Skin of body (tissue), 2 donors: ENCODE measurements around the gene EVC2. TPM values are rescaled to one million over a fixed set of nuclear protein-coding genes. Genes with fewer than 3 reads are reported as not detected.

Experiments used
- DNase-seq: peaks from one replicate; lab custom pipeline; 2025; lab: John Stamatoyannopoulos, UW
- total RNA-seq: library from RNA; depleted of rRNA; stranded (reverse); fragments of >200 nt; gene quantifications from one replicate; pipeline ENCODE4 v1.2.3, GENCODE V29; 2014

EVC2 gene, protein sequence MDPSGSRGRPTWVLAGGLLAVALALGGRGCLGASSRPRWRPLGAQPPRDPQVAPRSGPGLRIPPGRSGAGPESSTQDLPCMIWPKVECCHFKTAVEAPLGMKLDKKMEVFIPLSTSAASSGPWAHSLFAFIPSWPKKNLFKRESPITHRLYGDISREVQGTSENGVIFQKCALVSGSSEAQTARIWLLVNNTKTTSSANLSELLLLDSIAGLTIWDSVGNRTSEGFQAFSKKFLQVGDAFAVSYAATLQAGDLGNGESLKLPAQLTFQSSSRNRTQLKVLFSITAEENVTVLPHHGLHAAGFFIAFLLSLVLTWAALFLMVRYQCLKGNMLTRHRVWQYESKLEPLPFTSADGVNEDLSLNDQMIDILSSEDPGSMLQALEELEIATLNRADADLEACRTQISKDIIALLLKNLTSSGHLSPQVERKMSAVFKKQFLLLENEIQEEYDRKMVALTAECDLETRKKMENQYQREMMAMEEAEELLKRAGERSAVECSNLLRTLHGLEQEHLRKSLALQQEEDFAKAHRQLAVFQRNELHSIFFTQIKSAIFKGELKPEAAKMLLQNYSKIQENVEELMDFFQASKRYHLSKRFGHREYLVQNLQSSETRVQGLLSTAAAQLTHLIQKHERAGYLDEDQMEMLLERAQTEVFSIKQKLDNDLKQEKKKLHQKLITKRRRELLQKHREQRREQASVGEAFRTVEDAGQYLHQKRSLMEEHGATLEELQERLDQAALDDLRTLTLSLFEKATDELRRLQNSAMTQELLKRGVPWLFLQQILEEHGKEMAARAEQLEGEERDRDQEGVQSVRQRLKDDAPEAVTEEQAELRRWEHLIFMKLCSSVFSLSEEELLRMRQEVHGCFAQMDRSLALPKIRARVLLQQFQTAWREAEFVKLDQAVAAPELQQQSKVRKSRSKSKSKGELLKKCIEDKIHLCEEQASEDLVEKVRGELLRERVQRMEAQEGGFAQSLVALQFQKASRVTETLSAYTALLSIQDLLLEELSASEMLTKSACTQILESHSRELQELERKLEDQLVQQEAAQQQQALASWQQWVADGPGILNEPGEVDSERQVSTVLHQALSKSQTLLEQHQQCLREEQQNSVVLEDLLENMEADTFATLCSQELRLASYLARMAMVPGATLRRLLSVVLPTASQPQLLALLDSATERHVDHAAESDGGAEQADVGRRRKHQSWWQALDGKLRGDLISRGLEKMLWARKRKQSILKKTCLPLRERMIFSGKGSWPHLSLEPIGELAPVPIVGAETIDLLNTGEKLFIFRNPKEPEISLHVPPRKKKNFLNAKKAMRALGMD
- 7.2 TPM for total RNA-seq

DNA sequence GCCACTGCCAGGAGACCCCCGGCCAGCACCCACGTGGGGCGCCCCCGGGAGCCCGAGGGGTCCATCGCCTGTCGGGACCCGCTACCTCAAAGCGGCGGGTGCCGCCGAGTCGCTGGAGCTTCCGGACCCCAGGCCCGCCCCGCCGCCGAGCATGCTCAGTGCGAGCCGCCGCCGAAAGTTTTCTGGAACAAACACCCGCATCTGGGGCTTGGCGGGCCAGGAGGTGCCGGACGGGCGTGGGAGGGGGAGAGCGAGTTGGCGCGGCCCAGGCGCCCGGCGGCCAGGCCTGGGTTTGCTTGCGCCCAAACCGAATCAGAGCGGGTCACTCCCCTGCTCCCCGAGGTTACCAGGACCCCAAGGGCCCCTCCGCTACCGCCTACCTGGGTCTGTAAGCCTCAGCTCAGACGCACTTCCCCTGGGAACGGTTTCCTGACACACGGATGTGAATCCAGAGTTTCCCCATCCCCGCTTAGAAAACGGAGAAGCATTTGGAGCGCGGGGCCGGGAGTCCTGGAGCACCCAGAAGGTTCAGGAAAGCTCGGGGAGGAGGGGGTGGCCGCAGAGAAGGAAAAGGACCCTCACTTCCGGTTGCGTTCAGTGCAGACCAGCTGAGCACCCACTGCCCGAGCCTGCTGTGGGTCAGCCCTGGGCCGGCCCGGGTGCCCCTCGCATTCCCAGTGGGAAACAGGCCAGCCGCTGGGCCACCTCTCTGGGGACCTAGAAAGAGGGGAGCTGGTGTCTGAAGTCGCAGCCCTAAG is at the start of gene EVC2:
EVC2 (minus strand) TSS at position 111 of the 758 bp plus-strand sequence; CDS start at position 65, 46 bp downstream.
- DNase-seq = peak; percentile 59

- no peak for DNase-seq
Measured at GRCh38 chr4:5757954-5758353, 49.6 kb upstream of the EVC2 start.

- DNase-seq = no peak
Measured at GRCh38 chr4:5757536-5757935, 49.2 kb upstream of the EVC2 start.

DNA sequence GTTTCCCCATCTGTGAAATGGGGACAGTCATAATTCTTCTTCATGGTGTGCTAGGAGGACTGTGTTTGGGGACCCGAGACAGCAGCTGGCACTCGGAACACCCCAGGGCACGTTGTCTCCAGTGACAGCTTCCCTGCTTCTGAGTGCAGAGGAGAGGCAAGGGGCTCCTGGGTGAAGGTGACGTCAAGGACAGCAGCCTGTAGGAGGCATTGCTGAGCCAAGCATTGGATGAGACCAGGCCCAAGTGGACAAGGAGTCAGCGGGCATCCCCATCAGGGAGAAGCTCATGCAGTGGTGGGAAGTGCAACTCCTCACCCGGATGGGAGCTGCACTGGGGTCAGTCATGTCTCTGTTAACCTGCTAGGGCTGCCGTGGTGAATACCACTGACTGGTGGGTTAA is 48.7 kb upstream of the EVC2 start:
- no peak for DNase-seq

DNA sequence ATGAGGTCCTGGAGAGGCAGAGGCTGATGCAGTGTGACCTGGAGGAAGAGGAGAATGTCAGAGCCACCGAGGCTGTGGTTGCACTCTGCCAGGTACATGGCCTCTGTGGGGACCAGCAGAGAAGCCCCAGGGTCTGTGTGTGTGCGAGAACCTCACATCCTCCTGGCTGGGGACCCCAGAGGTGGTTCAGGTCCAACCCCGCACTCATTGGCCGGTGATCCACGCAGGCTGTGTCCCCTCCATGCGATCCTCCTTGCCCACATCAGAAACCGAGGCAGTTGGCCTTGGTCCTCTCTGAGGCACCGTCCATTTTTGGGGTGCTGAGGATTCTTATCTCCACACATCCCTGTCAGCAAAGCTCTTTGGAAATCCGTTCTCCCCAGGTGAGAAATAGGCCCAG is 47.9 kb upstream of the EVC2 start:
- DNase-seq = no peak

GRCh38 chr4:5755679-5756078 is 47.3 kb upstream of the EVC2 start:
- DNase-seq = no peak

- DNase-seq = no peak
Measured at GRCh38 chr4:5755161-5755560, 46.8 kb upstream of the EVC2 start.

GRCh38 chr4:5754529-5754881 is 46.1 kb upstream of the EVC2 start:
- no peak for DNase-seq

- no peak for DNase-seq
Measured at GRCh38 chr4:5753766-5754528, 45.6 kb upstream of the EVC2 start.

DNA sequence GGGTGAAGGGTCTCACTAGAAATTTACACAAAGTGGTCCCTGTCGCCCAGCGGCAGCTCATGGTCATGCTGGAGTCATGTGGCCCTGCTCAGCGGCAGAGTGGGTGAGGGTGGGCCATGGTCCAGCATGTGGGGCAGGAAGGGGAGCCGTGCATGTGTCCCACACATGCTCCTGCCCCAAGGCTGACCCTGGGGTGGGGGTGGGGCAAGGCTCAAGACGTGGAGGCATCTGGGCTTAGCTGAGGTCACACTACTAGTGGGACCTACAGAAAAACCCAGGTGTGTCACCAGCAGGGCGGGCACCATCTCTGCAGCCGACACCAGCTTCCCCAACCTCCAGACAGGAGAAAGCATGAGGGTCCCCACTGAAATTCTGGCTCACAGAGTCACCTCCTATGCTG is 45.0 kb upstream of the EVC2 start:
- no peak for DNase-seq

GRCh38 chr4:5752376-5753184 is 44.2 kb upstream of the EVC2 start:
- DNase-seq = no peak

DNA sequence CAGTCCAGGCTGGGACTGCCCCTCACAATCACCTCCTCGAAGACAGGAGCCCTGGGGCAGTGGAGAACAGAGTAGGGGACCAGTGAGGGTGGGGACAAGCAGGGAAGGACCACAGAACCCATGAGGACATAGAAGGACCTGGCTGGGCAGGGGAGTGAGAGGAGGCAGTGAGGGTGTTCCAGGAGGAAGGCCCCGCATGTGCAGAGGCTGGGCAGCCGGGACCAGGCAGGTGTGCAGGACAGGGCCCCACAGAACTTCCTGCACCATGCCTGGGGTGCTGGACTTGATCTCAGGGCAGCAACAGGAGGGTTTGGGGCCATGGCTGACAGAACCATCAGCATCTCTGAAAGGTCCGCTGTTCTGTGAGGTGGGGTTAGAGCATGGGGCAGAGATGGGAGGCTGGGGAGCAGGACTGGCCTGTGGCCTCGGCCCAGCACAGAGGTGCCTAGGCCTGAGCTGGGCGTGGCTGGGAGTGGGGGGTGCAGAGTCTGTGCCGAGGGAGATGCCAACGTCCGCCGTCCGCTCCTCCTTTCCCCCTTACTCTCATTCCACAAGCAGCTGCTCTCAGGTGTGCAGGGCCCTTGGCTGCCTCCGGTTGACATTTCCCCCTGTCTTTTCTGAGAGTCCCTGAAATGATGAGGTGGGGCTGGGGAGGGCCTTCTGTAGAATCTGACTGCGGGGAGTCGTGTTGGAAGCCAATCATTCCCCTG is 43.5 kb upstream of the EVC2 start:
- DNase-seq = no peak

GRCh38 chr4:5750946-5751665 is 42.7 kb upstream of the EVC2 start:
- no peak for DNase-seq

GRCh38 chr4:5750052-5750945 is 41.9 kb upstream of the EVC2 start:
- DNase-seq = no peak

DNA sequence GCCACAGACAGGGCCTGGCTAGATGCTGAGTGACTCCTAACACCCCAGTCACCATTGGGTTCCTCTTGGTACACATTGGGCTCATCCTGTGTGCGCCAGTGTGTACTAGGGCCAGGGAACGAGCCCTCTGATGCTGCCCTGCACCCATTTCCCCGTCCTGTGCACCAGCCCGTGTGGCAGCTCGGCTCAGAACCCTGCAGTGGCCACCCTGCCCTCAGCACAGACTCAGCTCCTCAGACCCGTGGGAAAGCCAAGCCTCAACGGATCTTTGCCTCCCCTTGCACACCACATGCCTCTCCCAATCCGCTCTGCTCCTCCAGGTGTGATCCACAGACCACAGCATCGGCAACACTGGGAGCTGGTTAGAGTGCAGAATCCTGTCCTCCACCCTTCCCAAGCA is 41.2 kb upstream of the EVC2 start:
- DNase-seq = no peak

GRCh38 chr4:5747738-5748375 is 39.5 kb upstream of the EVC2 start:
- peak; percentile 24 for DNase-seq
